HG02678 (cell line): ENCODE measurements around the gene SIAH2.

ENCODE experiments used
- ATAC-seq: cut with Tn5 transposase; IDR thresholded peaks from one replicate; pipeline ENCODE4 v1.9.1; 2021; ENCODE audit warnings: mild to moderate bottlenecking, moderate library complexity; ENCODE audit not compliant: unreplicated experiment

The SIAH2 gene

DNA sequence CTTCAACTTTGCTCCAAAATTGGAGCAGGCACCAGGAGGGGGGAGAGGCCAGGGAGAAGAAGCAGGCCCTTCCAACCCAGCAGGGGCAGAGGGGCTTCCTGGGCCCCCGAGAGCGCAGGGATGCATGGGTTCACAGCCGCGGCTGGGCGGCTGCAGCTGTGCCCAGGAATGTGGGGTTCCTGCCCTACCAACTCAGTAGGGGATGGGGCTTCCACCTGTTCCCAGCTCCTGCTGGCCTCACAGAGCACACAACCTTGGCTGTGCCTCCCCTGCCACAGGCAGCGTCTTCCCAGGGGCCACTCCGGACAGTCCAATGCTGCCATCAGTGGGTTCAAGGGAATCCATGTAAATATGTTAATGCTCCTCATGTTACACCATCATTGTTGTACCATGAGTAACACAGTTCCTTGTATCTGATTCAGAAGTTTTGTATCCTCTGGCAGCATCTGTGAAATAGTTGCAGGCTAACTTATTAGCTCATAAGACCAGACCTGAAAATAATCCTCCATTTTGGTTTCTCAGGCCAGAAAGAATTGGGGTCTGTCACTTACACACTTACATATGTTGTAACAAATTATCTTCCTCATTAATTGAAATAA lies 12.1 kb upstream of the SIAH2 start:
- ATAC-seq, result no peak

DNA sequence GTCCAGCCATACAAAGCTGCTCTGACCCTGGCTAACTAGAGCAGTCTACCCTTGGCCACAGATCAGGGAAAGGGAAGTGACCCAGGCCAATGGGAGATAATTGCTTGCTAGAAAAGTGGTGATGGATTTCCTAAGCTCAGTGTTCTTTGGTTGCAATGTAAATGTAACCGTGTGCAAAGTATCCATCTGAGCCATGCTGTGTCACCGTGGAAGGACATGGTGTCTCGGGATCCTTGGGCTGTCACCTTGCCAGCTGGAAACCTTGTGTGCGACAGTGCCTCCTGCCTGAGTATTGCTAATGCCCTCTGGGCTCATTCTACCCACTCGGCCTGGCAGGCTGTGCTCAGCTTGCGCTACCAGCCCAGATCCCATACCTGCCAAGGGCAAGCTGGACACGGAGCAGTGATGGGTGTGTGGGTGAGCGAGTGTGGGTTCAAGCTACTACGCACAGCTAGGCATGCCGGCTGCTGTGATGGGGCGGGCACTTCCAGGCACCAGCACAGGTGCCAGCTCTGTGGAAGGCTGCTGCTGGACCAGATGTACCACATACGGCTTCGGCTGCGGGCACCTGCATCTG lies 10.7 kb upstream of the SIAH2 start:
- no peak for ATAC-seq

DNA sequence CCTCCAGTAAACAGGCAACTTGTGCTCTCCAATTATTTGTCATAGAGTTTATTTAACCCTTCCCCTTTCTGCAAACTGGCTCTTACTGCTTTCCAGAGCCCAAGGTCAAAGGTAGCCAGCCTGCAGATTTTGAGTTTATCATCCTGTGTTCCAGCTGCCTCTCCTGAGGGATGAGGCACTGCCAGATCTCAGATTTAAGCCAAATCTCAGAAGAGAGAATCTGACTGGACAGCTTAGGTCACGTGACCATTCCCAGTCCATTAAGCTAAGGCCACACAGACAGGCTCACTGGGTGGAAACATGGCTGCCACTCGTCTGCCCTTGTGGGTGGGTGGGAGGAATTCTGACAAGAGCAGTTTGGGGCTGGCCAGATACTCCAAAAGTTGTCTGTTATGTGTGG lies 8.6 kb upstream of the SIAH2 start:
- ATAC-seq, result no peak

- no peak for ATAC-seq
These were observed 7.7 kb upstream of the SIAH2 start for GRCh38 chr3:150770681-150771080.

- ATAC-seq, result no peak
These were observed 3.8 kb upstream of the SIAH2 start for GRCh38 chr3:150766742-150767141.

DNA sequence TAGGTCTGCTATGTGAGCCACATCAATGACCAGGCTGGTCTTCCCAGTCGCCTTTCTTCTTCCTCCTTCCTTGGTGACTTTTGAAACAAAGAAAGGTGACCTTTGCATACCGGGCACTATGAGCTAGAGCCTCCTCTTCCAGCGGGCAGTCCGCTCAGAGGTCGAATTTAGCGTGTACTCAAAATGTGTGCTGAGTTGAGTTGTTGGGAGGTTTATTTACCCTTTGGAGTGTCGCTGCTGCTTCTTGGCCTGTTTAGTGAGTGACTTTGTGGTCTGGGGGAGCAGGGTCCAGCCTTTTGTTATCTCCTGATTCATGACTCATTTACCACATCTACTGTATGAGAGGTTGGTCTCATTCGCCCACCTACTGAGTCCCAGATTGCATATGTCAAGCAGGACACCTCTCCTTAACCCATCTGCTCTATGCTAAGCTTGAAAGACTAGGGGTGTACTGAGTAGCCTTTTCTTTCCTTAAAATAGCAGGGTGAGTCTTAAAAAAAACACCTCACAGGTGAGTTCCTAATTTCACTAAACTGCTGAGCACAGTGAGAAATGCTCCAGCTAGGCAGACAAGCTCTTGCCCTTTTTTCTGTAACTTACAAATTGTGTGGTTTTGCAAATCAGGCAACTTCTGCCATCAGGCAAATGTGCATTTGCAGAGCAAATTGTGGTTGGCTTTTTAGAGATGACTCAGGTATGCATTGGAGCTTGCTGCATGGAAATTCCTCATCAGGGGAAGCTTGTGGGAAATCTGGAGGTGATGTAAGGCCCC lies 3.2 kb upstream of the SIAH2 start:
- ATAC-seq, result no peak

DNA sequence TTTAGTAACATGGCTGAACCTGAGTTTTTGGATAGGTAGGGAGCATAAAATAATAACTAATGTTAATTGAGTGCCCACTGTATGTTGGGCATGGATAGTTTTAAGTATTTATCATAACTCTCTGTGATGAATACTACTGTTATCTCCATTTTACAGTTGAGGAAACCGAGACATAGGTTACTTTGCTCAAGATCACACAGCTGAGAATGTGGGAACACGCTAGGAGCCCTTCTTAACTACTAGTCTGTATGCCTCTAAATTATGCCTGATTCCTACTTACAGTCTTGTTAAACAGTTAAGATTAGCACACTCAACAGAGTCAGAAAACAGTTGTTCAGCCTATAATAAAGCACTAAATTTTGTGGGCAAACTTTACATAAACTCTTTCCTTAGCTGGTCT lies 2.0 kb upstream of the SIAH2 start:
- no peak for ATAC-seq

GRCh38 chr3:150764566-150764965 lies 1.6 kb upstream of the SIAH2 start:
- no peak for ATAC-seq

DNA sequence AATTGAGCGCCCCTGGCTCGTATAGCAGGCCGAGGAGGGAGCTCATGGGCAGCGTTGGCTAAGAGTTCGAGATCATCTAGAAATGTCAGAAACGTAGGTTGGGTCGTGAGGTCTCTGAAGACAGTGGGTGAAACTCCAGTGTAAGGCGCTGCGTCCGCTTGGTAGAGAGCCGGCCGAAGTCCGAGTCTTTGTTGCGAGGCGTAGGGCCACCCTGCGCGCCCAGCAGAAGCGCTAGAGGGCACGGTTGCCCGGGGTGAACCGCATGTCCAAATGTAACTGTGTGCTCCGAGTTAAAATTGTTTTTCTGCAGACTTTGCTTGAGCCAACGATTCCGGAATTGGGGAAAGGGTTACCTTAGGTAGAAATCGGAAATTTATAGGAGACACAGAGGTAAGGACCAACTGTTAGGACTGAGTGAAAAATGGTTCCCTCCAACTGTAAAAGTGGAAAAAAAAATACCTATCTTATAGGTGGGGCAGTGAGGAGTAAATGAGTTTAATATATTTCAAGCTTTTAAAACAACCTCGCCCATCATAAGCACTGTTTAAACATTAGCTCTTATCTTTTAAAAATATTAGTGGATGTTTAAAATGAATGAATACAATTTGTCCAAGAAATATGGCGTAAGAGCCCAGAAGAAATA lies 993 bp upstream of the SIAH2 start:
- ATAC-seq, result peak; percentile 18

GRCh38 chr3:150762662-150763121 lies 277 bp downstream of the SIAH2 start:
- ATAC-seq, result peak; percentile 7

- no peak for ATAC-seq
These were observed 923 bp downstream of the SIAH2 start for GRCh38 chr3:150761831-150762661.

DNA sequence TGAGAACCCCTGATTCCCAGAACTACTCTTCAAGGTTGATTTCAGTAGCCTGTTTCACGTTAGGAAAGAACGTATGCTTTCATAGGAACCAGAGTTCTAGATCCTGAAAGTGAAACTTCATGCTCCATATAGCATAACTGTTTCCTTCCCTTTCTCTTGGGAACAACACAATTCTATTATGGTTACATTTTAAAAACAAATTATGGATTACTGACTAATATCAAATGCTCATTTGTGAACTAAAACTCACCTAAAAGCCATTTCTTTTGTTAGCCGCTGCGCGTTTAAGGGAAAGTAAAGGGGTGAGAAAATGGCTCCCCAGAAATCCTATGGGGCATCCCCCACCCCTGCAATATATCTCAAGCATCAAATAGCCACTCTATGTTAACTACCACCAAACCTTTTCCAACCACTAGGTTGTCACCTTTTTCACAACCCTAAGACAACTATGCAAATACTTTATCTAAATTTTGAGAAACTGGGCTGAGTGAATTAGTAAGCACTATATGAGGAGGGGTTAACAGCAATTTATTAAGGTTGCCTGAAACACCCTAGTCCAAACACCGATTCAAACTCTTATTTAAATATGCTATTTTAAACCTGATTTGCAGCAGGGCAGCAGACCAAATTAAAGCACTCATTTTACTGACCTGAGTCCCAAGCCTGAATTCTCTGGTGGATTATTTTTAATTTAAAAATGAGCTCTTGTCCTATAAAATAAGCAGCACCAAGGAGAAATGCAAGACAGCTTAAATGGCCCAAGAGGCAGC lies 2.4 kb downstream of the SIAH2 start:
- ATAC-seq, result peak; percentile 22

- ATAC-seq, result no peak
These were observed 3.0 kb downstream of the SIAH2 start for GRCh38 chr3:150759947-150760346.

DNA sequence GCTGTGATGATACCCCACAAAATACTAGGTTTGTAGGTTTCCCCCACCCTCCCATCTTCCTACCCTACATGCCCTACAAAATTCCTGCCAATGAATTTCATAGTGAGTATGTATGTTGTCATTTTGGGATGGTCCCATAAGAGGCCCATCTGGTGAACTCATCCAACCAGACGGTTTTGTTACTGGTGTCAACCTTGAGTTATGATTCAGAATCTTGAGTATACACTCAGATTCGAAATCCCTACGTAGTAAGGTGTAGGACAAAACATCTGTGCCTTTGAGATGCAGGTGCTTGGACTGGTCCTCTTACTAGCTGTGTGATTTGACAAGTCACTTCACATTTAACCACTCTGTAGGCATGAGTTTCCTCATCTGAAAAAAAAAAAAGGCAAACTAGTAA lies 3.6 kb downstream of the SIAH2 start:
- no peak for ATAC-seq

GRCh38 chr3:150757768-150758167 lies 5.2 kb downstream of the SIAH2 start:
- ATAC-seq, result no peak

DNA sequence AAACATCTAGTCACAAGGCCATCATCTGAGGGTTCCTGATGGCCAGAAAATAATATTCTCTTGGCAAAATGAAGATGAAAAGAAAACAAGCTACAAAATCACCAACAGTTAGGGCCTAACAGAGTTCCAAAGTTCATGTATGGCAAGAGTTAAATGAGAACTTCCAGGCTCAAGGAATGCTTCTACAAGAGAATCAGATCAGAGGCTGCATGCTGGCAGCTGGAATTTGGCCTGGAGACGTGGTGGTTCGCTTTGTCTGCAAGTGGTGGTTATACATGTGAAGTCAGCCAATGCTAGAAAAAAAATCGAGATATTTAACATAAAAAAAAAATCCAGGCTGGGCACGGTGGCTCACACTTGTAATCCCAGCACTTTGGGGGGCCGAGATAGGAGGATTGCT lies 5.6 kb downstream of the SIAH2 start:
- ATAC-seq, result no peak

DNA sequence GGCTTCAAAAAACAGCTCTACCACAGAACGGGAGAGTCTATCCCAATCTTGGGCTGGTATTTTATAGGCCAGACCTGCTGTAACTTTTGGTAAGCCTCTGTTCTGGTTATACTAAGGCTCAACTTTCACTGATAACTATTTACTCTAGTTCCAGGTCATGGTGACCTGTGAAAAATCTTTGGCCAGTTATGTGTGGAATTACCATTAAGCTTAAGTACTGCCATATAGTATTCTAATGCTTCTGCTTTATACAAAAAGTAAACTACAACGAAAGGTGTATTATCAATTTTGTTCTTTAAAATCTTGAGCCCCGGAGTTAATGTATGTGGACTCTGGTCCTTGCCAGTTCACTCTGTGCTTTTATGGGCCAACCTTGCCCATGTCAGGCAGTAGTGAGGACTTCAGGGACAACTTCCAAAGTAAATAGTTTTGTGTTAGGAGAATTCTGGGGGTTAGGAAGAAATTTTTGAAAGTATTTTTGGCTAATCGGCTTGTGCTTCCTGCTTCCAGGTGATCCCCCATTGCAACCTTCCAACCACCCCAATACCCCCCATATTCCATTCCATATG lies 6.4 kb downstream of the SIAH2 start:
- no peak for ATAC-seq

- no peak for ATAC-seq
These were observed 7.1 kb downstream of the SIAH2 start for GRCh38 chr3:150755902-150756301.

DNA sequence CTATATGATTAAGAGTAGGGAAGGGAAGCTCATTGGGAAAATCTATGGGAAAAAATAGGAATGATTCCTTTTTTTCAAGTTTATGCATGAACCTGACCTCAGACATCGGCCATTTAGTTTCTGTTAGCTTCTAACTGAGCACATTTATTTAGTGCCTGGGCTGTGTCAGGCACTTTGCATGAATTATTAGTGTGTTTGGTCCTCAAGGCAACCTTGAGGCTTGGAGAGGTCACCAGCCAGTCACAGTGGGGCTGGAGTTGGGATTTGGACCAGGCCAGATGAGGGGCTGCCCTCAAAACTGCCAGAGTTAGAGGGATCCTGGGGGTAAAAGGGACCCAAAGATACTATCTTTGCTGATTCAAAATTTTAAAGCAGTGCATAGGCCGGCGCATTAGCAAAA lies 8.1 kb downstream of the SIAH2 start:
- ATAC-seq, result no peak

GRCh38 chr3:150751781-150752263 lies 11.1 kb downstream of the SIAH2 start:
- ATAC-seq, result no peak
